HFFc6 (cell line): ENCODE results near the gene NINJ2. TPM values are rescaled to one million over a fixed set of nuclear protein-coding genes. Genes with fewer than 3 reads are reported as not detected.

Source experiments
- DNase-seq: peaks from one replicate; pipeline ENCODE4 v3.0.0-alpha.2; 2018
- H3K27ac Mint-ChIP-seq: 2 replicates; pipeline ENCODE4 v1.8.0; 2020; ENCODE audit warnings: mild to moderate bottlenecking, mixed read lengths
- H3K27me3 Mint-ChIP-seq: 2 replicates; pipeline ENCODE4 v1.8.0; 2021; ENCODE audit warnings: mild to moderate bottlenecking, moderate library complexity, mixed read lengths; ENCODE audit not compliant: insufficient read depth
- H3K36me3 Mint-ChIP-seq: 2 replicates; pipeline ENCODE4 v1.8.0; 2021; ENCODE audit warnings: low read depth, mixed read lengths
- H3K4me1 Mint-ChIP-seq: 2 replicates; pipeline ENCODE4 v1.8.0; 2020; ENCODE audit warnings: low read depth, mixed read lengths
- H3K4me3 Mint-ChIP-seq: 2 replicates; pipeline ENCODE4 v1.8.0; 2020; ENCODE audit warnings: mild to moderate bottlenecking, moderate library complexity, mixed read lengths
- H3K9me3 Mint-ChIP-seq: 2 replicates; pipeline ENCODE4 v1.8.0; 2020; ENCODE audit warnings: mild to moderate bottlenecking, mixed read lengths
- CTCF ChIP-seq: fragments of 200-600 bp; sonication (generic); IDR thresholded peaks from 2 replicates; pipeline ENCODE4 v1.5.0; 2021; ENCODE audit warnings: antibody characterized with exemption, mild to moderate bottlenecking
- total RNA-seq, 6 experiments: library from RNA; stranded (reverse); fragmentation: NEBNext Ultra II Directional; extraction: Animal tissue kit (Norgen Biotek cat#: 25700); gene quantifications; 2 replicates in 1 of 6; 3 replicates in 5 of 6; pipeline ENCODE4 v1.2.3, GENCODE V29; 2021

The NINJ2 gene
- total RNA-seq, 6 experiments from 2014 or later: not detected

GRCh38 chr12:527241-527640 is 136.0 kb downstream of the NINJ2 start:
- peaks cover 9% of the 10 kb centered on the region; the same call in 1 of the 2 replicates for H3K36me3 Mint-ChIP-seq
- DNase-seq: no peak
- H3K4me1 Mint-ChIP-seq: peaks cover 27% of the 10 kb centered on the region
- H3K27ac Mint-ChIP-seq: no peak overlapping the region
- H3K27me3 Mint-ChIP-seq: peaks cover 23% of the 10 kb centered on the region
- H3K9me3 Mint-ChIP-seq: no peaks in the 10 kb centered on the region; the same call in 1 of the 2 replicates
- TF ChIP-seq CTCF: no peak
- H3K4me3 Mint-ChIP-seq: no peak overlapping the region

GRCh38 chr12:526089-526488 is 137.2 kb downstream of the NINJ2 start:
- TF ChIP-seq CTCF: no peak
- Mint-ChIP-seq H3K36me3 (peaks cover 9% of the 10 kb centered on the region; the same call in 1 of the 2 replicates), H3K27me3 (peaks cover 35% of the 10 kb centered on the region), H3K4me3 (no peak overlapping the region), H3K9me3 (no peaks in the 10 kb centered on the region), H3K4me1 (peaks cover 18% of the 10 kb centered on the region), H3K27ac (no peak overlapping the region)
- no peak for DNase-seq

- Mint-ChIP-seq H3K4me1 (peaks cover 7% of the 10 kb centered on the region; the same call in 1 of the 2 replicates), H3K9me3 (no peaks in the 10 kb centered on the region), H3K27ac (no peak overlapping the region), H3K4me3 (no peak overlapping the region), H3K36me3 (no peaks in the 10 kb centered on the region), H3K27me3 (peaks cover 46% of the 10 kb centered on the region)
- no peak for TF ChIP-seq CTCF
- no peak for DNase-seq
Observed at GRCh38 chr12:524167-524951, 138.9 kb downstream of the NINJ2 start.

GRCh38 chr12:522692-523378 is 140.4 kb downstream of the NINJ2 start:
- no peak overlapping the region for H3K4me3 Mint-ChIP-seq
- no peaks in the 10 kb centered on the region for H3K9me3 Mint-ChIP-seq
- H3K27me3 Mint-ChIP-seq: peaks cover 48% of the 10 kb centered on the region
- peaks cover 7% of the 10 kb centered on the region; the same call in 1 of the 2 replicates for H3K4me1 Mint-ChIP-seq
- no peak for TF ChIP-seq CTCF
- H3K27ac Mint-ChIP-seq: no peak overlapping the region
- no peaks in the 10 kb centered on the region for H3K36me3 Mint-ChIP-seq
- no peak for DNase-seq

- no peaks in the 10 kb centered on the region for H3K36me3 Mint-ChIP-seq
- no peaks in the 10 kb centered on the region for H3K9me3 Mint-ChIP-seq
- peaks cover 33% of the 10 kb centered on the region for H3K27me3 Mint-ChIP-seq
- no peak for TF ChIP-seq CTCF
- no peak overlapping the region for H3K27ac Mint-ChIP-seq
- H3K4me1 Mint-ChIP-seq: peaks cover 7% of the 10 kb centered on the region; the same call in 1 of the 2 replicates
- no peak overlapping the region for H3K4me3 Mint-ChIP-seq
- no peak for DNase-seq
Observed at GRCh38 chr12:520119-520518, 143.1 kb downstream of the NINJ2 start.
